GM12878 (cell line): ENCODE data around the gene ZNF592. TPM values are rescaled to one million over a fixed set of nuclear protein-coding genes. Genes with fewer than 3 reads are reported as not detected.

Source experiments
- ATAC-seq: fragments of 200-7000 bp; cut with Tn5 transposase; 3 replicates; pipeline ENCODE4 v1.9.1; 2020; ENCODE audit warnings: mild to moderate bottlenecking, moderate library complexity
- BruUV-seq: library from RNA; stranded (reverse); fragments of 400-500 nt; replicated peaks from 2 replicates; lab custom pipeline; 2021; lab: Mats Ljungman, UMichigan
- CTCF ChIA-PET: fragments of 300-600 bp; sonication (Branson Sonifier 250); formaldehyde crosslinking; extraction: SDS; loops from one replicate; lab custom pipeline; 2021; ENCODE audit warnings: inconsistent platforms; lab: Yijun Ruan, JAX
- POLR2A ChIA-PET: fragments of 350-600 bp; formaldehyde crosslinking; extraction: SDS; loops from one replicate; lab custom pipeline; 2021; ENCODE audit warnings: inconsistent platforms; lab: Charles Lee
- RAD21 ChIA-PET: fragments of 300-600 bp; sonication (Branson Sonifier 250); formaldehyde crosslinking; loops from one replicate; lab custom pipeline; 2023; ENCODE audit warnings: antibody characterized with exemption; ENCODE audit not compliant: unreplicated experiment; lab: Charles Lee
- SMC1A ChIA-PET: fragments of 300-600 bp; sonication (Branson Sonifier 250); formaldehyde crosslinking; loops from one replicate; lab custom pipeline; 2023; ENCODE audit not compliant: unreplicated experiment, uncharacterized antibody; lab: Charles Lee
- DNase-seq: peaks from one replicate; pipeline ENCODE4 v3.0.0-alpha.2; 2011; ENCODE audit warnings: low read depth, low spot score
- FAIRE-seq: peaks from 3 replicates; lab custom pipeline; 2011; peaks lifted over from hg19 to GRCh38; lab: Jason Lieb, UNC
- H2AFZ ChIP-seq: 2 replicates; pipeline ENCODE4 v1.6.0; 2011; ENCODE audit warnings: low read depth, low read length, control low read depth; ENCODE audit not compliant: control insufficient read depth
- H3K27ac ChIP-seq: 2 replicates; pipeline ENCODE4 v1.5.1; 2011; ENCODE audit warnings: control low read depth; ENCODE audit not compliant: control insufficient read depth, insufficient read depth
- H3K27me3 ChIP-seq, 2 experiments: replicated peaks in 1 of 2; 2 replicates each; pipeline versions ENCODE4 v1.6.0 to v1.6.1; 2011; ENCODE audit warnings: low read length in 1 of 2; ENCODE audit not compliant: control insufficient read depth in 2 of 2, insufficient read depth in 2 of 2
- H3K36me3 ChIP-seq, 2 experiments: 2 replicates each; pipeline ENCODE4 v1.5.1; 2011; ENCODE audit warnings: low read length in 1 of 2; ENCODE audit not compliant: control insufficient read depth in 2 of 2, insufficient read depth in 2 of 2
- H3K4me1 ChIP-seq: 2 replicates; pipeline ENCODE4 v1.6.1; 2011; ENCODE audit warnings: mild to moderate bottlenecking, low read length, moderate library complexity, mixed read lengths; ENCODE audit not compliant: control insufficient read depth, insufficient read depth
- H3K4me2 ChIP-seq: 2 replicates; pipeline ENCODE4 v1.6.0; 2011; ENCODE audit warnings: control low read depth; ENCODE audit not compliant: control insufficient read depth, insufficient read depth
- H3K4me3 ChIP-seq: fragments of 200-600 bp; sonication (generic); 2 replicates; pipeline ENCODE4 v1.5.1; 2016
- H3K79me2 ChIP-seq: 2 replicates; pipeline ENCODE4 v1.6.0; 2011; ENCODE audit warnings: low read length; ENCODE audit not compliant: control insufficient read depth, insufficient read depth
- H3K9ac ChIP-seq: 2 replicates; pipeline ENCODE4 v1.8.0; 2011; ENCODE audit warnings: low read length, control low read depth, mixed read lengths; ENCODE audit not compliant: control insufficient read depth, insufficient read depth
- H3K9me3 ChIP-seq: replicated peaks from 3 replicates; pipeline ENCODE4 v1.5.1; 2011; ENCODE audit warnings: mild to moderate bottlenecking, low read length; ENCODE audit not compliant: control insufficient read depth, insufficient read depth
- H4K20me1 ChIP-seq: 2 replicates; pipeline ENCODE4 v1.6.0; 2011; ENCODE audit not compliant: control insufficient read depth, insufficient read depth
- CHD1 ChIP-seq: IDR thresholded peaks from 2 replicates; pipeline ENCODE4 v1.6.1; 2012; ENCODE audit warnings: low read depth, low read length, improper control_type of control experiment
- MEF2B ChIP-seq: fragments of 450-650 bp; IDR thresholded peaks from 2 replicates; pipeline ENCODE4 v1.6.1; 2018; ENCODE audit warnings: mild to moderate bottlenecking, moderate library complexity; ENCODE audit not compliant: partially characterized antibody, poor library complexity, severe bottlenecking
- MYC ChIP-seq: IDR thresholded peaks from 2 replicates; pipeline ENCODE4 v1.6.1; 2011; ENCODE audit warnings: mild to moderate bottlenecking, low read length, moderate library complexity, inconsistent platforms; ENCODE audit not compliant: insufficient read depth, insufficient replicate concordance, insufficient read length, severe bottlenecking
- NFYB ChIP-seq: IDR thresholded peaks from 2 replicates; pipeline ENCODE4 v1.6.1; 2011; ENCODE audit warnings: low read depth, mild to moderate bottlenecking, low read length, improper control_type of control experiment, moderate library complexity; ENCODE audit not compliant: insufficient read depth
- PML ChIP-seq: IDR thresholded peaks from 2 replicates; pipeline ENCODE4 v1.6.1; 2012; ENCODE audit warnings: low read length, inconsistent platforms
- SMAD1 ChIP-seq: fragments of 450-650 bp; IDR thresholded peaks from 2 replicates; pipeline ENCODE4 v1.6.1; 2018; ENCODE audit warnings: mild to moderate bottlenecking, low read depth; ENCODE audit not compliant: partially characterized antibody
- TAF1 ChIP-seq: IDR thresholded peaks from 2 replicates; pipeline ENCODE4 v1.6.1; 2011; ENCODE audit warnings: mild to moderate bottlenecking, low read depth, low read length, borderline replicate concordance
- ZZZ3 ChIP-seq: IDR thresholded peaks from 2 replicates; pipeline ENCODE4 v1.6.1; 2011; ENCODE audit warnings: low read depth; ENCODE audit not compliant: control insufficient read depth, insufficient read length
- WGBS: methylation state at CpG from one replicate; pipeline ENCODE4 v1.1.6; 2016; ENCODE audit warnings: low lambda C conversion rate; ENCODE audit not compliant: insufficient replicate concordance, insufficient coverage; ENCODE audit errors: missing lambda C conversion rate; 5-methylcytosine and 5-hydroxymethylcytosine counted together
- in situ Hi-C: fragments of 300-500 bp; cut with MboI; formaldehyde crosslinking; loops from 9 replicates; pipeline ENCODE4 v1.14.3; 2018; ENCODE audit warnings: mixed read lengths
- intact Hi-C: fragments of 100-400 bp; cut with micrococcal nuclease; formaldehyde crosslinking; loops from one replicate; pipeline ENCODE4 v1.14.2; 2022; ENCODE audit not compliant: unreplicated experiment
- polyA plus RNA-seq, 11 experiments: library from polyadenylated mRNA; depleted of rRNA in 4 of 11; unstranded in 6 of 11; stranded (reverse) in 5 of 11; fragments of >200 nt; fragmentation: Nextera tagmentation in 4 of 11; fragmentation: Illumina TruSeq in 1 of 11; extraction: Ambion mirVana in 4 of 11; extraction: Trizol in 1 of 11; gene quantifications; 1 replicate in 1 of 11; 2 replicates in 10 of 11; pipeline versions ENCODE4 v1.2.1 to v1.2.3, GENCODE V29; 2011 to 2016; ENCODE audit warnings: inconsistent platforms in 2 of 11, missing spikeins in 2 of 11, low read depth in 1 of 11
- total RNA-seq, 4 experiments: library from RNA; depleted of rRNA in 3 of 4; stranded (reverse); fragments of >200 nt in 3 of 4; fragmentation: Illumina TruSeq in 1 of 4; extraction: Trizol in 1 of 4; gene quantifications; 2 replicates each; pipeline versions ENCODE4 v1.2.1 to v1.2.3, GENCODE V29; 2013 to 2021

Gene ZNF592
- total and polyA plus RNA-seq, 10 of the 15 experiments (the other 5 are each of a cell fraction or from before 2014, with no cell fraction given) = 0.95 to 23.7 (median 8.6) TPM

GRCh38 chr15:84834969-84835368 lies 86.6 kb downstream of the ZNF592 start:
- BruUV-seq = no TSS peak
- Histone ChIP-seq H2AFZ (no peak overlapping the region), H3K4me1 (no peaks in the 10 kb centered on the region), H3K79me2 (no peaks in the 10 kb centered on the region), H3K4me2 (no peak overlapping the region), H3K36me3 (no peaks in the 10 kb centered on the region), H3K27me3 (peaks cover 2 to 11% of the 10 kb centered on the region in 2 experiments), H3K9me3 (no peaks in the 10 kb centered on the region), H3K27ac (no peak overlapping the region), H3K9ac (no peak overlapping the region), H3K4me3 (no peak overlapping the region), H4K20me1 (no peaks in the 10 kb centered on the region)
- TF ChIP-seq TAF1 (no peak), CHD1 (no peak), SMAD1 (no peak)
- ChIA-PET SMC1A (interaction anchor here (1.2 to 2.9 kb wide), 3 partner anchors 10 to 93 kb away, joined by 3 to 7 read pairs (median 3); no protein-coding TSS in a partner anchor), POLR2A (interaction anchor here (0.5 to 0.6 kb wide), 2 partner anchors 82 to 251 kb away, joined by 5 to 9 read pairs; no protein-coding TSS in a partner anchor), CTCF (interaction anchor here (1.0 to 3.4 kb wide), 3 partner anchors 11 to 210 kb away, joined by 3 to 18 read pairs (median 8); no protein-coding TSS in a partner anchor), RAD21 (no interaction called here)
- intact Hi-C loops (no loop called here), in situ Hi-C loops (no loop called here)
- no peak for DNase-seq
- no peak for FAIRE-seq
- ATAC-seq = no peak
- WGBS = 22% methylated on average over 5 of the region's 5 CpGs

DNA sequence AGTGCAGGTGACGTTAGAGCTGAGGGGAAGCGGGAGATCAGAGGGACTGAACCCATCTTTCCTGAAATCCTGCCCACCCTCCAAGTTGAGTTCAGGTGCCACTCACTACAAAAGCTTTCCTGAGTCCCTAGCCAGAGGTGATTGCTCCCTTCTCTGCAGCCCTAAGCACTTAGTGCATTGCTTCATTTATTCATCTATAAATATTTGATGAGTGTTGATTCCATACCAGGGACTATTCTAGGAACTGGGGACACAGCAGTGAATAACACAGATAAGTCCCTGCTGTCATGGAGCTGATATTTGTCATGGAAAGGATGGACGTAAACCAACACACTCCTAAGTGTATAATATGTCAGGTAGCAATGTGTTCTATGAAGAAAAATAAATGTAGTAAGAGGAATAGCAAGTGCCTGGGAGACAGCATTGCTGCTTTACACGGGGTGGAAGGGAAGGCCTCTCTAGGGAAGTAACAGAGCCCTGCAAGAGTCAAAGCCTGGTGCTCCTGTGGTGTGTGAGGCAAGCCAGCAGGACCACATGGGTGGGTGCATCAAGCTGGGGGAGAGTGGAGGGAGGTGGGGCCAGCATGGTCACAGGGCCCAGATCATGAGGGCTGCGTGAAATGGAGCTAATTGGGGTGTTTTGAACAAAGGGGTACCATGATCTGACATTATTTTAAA lies 87.4 kb downstream of the ZNF592 start:
- H2AFZ ChIP-seq = no peak overlapping the region
- no peak for TF ChIP-seq PML
- no peak for TF ChIP-seq MEF2B
- TF ChIP-seq ZZZ3 = no peak
- no peak for TF ChIP-seq MYC
- TF ChIP-seq NFYB = no peak
- ChIA-PET RAD21 (no interaction called here), POLR2A (no interaction called here), SMC1A (interaction anchor here (1.2 to 2.9 kb wide), 3 partner anchors 8 to 92 kb away, joined by 3 to 7 read pairs (median 5); no protein-coding TSS in a partner anchor), CTCF (interaction anchor here (1.0 to 3.4 kb wide), 3 partner anchors 10 to 30 kb away, joined by 3 to 18 read pairs (median 3); no protein-coding TSS in a partner anchor)
- FAIRE-seq (no peak), DNase-seq (no peak), ATAC-seq (no peak)
- no peaks in the 10 kb centered on the region for H3K79me2 ChIP-seq
- H3K36me3 ChIP-seq = no peaks in the 10 kb centered on the region
- peaks cover 2 to 7% of the 10 kb centered on the region in 2 experiments; a peak in 3 of 4 replicates for H3K27me3 ChIP-seq
- no peak overlapping the region for H3K4me3 ChIP-seq
- H3K27ac ChIP-seq = no peak overlapping the region
- 17% methylated on average over 5 of the region's 5 CpGs for WGBS
- no peaks in the 10 kb centered on the region for H3K9me3 ChIP-seq
- no peak overlapping the region for H3K9ac ChIP-seq
- H4K20me1 ChIP-seq = no peaks in the 10 kb centered on the region
- no TSS peak for BruUV-seq
- in situ Hi-C loops = no loop called here
- intact Hi-C loops = no loop called here
- H3K4me1 ChIP-seq = no peaks in the 10 kb centered on the region
- no peak overlapping the region for H3K4me2 ChIP-seq
